Measurements from ENCODE around the gene FHAD1. TPM values are rescaled to one million over a fixed set of nuclear protein-coding genes. Genes with fewer than 3 reads are reported as not detected.

Gene FHAD1
- total RNA-seq, 1 experiment from 2014 or later = 2.0 TPM

DNA sequence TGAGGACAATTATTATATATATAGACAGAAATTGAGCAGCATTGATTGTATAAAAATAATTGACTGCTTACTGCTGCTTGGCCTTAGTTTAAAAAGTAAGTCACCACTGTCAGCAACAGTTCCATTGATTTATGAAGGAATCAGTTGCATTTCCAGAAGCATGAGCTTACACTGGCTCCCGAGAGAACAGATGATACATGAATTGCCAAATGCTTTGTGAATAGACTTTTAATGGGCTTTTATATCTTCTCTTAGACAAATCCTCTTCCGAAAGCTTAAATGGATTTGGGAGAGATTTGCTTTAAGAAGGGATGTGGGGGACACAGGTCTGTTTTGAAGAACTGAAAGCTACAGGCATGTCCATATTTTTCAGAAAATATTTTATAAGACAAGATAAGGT is 7.5 kb downstream of the FHAD1 start:
- ChIA-PET CTCF (no interaction called here), POLR2A (ENCODE audit: low non-redundant PET) (no interaction called here)
- Histone ChIP-seq H3K36me3 (ENCODE audit: insufficient read depth, low read length, poor library complexity, severe bottlenecking) (no peaks in the 10 kb centered on the region), H3K4me3 (ENCODE audit: low read depth, low read length, poor library complexity, severe bottlenecking) (no peak overlapping the region), H3K27ac (ENCODE audit: low read depth, low read length, poor library complexity, severe bottlenecking) (no peak overlapping the region), H3K9me3 (ENCODE audit: low read depth, low read length, poor library complexity, severe bottlenecking) (no peaks in the 10 kb centered on the region), H3K27me3 (replicated peaks; ENCODE audit: insufficient read depth, low read depth, low read length, poor library complexity) (peaks cover 6% of the 10 kb centered on the region), H3K4me1 (ENCODE audit: insufficient read depth, low read length, poor library complexity, severe bottlenecking) (no peaks in the 10 kb centered on the region)
- BruUV-seq (replicated peaks) = no TSS peak
- TF ChIP-seq EZH2 (IDR thresholded peaks at IDR 0.05; ENCODE audit: borderline replicate concordance, low read depth, low read length, poor library complexity, severe bottlenecking) = no peak
- no peak for TF ChIP-seq CTCF (conservative IDR thresholded peaks at IDR 0.05; ENCODE audit: low read depth, low read length)
- intact Hi-C loops (cut with micrococcal nuclease; ENCODE audit: unreplicated experiment) = no loop called here
- DNase-seq (ENCODE audit: low spot score) = no peak

DNA sequence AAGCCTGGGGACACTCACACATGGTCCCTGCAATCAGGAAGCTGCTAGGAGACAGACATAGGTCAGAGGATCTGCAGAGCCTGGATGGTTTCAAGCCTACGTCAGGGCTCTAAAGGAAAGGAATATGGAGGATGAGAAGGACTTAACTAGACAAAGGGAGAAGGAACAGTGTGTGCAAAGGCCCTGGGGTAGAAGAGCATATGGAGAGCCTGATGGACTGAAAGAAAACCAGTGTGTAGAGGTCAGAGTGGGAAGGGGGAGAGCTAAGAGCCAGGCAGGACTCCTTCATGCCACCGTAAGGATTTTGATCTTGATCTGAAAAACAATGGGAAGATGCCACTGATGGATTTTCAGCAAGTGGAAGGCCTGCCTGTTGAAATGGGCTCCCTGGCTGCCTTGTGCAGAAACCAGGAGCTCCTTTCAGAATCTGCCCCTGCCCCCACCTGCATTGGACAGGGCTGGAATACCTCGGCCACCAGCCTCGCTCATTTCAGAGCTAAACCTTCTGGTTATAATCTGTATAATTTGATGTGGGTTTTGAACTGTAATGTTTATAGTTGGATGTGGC is 8.6 kb downstream of the FHAD1 start:
- no peak for DNase-seq (ENCODE audit: low spot score)
- H3K27me3 ChIP-seq (replicated peaks; ENCODE audit: insufficient read depth, low read depth, low read length, poor library complexity) = no peaks in the 10 kb centered on the region
- ChIA-PET CTCF (no interaction called here), POLR2A (ENCODE audit: low non-redundant PET) (no interaction called here)
- H3K4me1 ChIP-seq (ENCODE audit: insufficient read depth, low read length, poor library complexity, severe bottlenecking) = no peaks in the 10 kb centered on the region
- BruUV-seq (replicated peaks) = no TSS peak
- H3K36me3 ChIP-seq (ENCODE audit: insufficient read depth, low read length, poor library complexity, severe bottlenecking) = no peaks in the 10 kb centered on the region
- TF ChIP-seq EZH2 (IDR thresholded peaks at IDR 0.05; ENCODE audit: borderline replicate concordance, low read depth, low read length, poor library complexity, severe bottlenecking) (no peak), CTCF (conservative IDR thresholded peaks at IDR 0.05; ENCODE audit: low read depth, low read length) (no peak)
- no peak overlapping the region for H3K4me3 ChIP-seq (ENCODE audit: low read depth, low read length, poor library complexity, severe bottlenecking)
- H3K27ac ChIP-seq (ENCODE audit: low read depth, low read length, poor library complexity, severe bottlenecking) = no peak overlapping the region
- no peaks in the 10 kb centered on the region for H3K9me3 ChIP-seq (ENCODE audit: low read depth, low read length, poor library complexity, severe bottlenecking)
- intact Hi-C loops (cut with micrococcal nuclease; ENCODE audit: unreplicated experiment) = no loop called here

GRCh38 chr1:15256584-15256983 is 9.6 kb downstream of the FHAD1 start:
- no peak for DNase-seq (ENCODE audit: low spot score)
- Histone ChIP-seq H3K27ac (ENCODE audit: low read depth, low read length, poor library complexity, severe bottlenecking) (no peak overlapping the region), H3K9me3 (ENCODE audit: low read depth, low read length, poor library complexity, severe bottlenecking) (no peaks in the 10 kb centered on the region), H3K4me1 (ENCODE audit: insufficient read depth, low read length, poor library complexity, severe bottlenecking) (no peaks in the 10 kb centered on the region), H3K4me3 (ENCODE audit: low read depth, low read length, poor library complexity, severe bottlenecking) (no peak overlapping the region), H3K27me3 (replicated peaks; ENCODE audit: insufficient read depth, low read depth, low read length, poor library complexity) (no peaks in the 10 kb centered on the region), H3K36me3 (ENCODE audit: insufficient read depth, low read length, poor library complexity, severe bottlenecking) (no peaks in the 10 kb centered on the region)
- POLR2A ChIA-PET (ENCODE audit: low non-redundant PET) = no interaction called here
- CTCF ChIA-PET = no interaction called here
- no TSS peak for BruUV-seq (replicated peaks)
- intact Hi-C loops (cut with micrococcal nuclease; ENCODE audit: unreplicated experiment) = no loop called here
- no peak for TF ChIP-seq EZH2 (IDR thresholded peaks at IDR 0.05; ENCODE audit: borderline replicate concordance, low read depth, low read length, poor library complexity, severe bottlenecking)

DNA sequence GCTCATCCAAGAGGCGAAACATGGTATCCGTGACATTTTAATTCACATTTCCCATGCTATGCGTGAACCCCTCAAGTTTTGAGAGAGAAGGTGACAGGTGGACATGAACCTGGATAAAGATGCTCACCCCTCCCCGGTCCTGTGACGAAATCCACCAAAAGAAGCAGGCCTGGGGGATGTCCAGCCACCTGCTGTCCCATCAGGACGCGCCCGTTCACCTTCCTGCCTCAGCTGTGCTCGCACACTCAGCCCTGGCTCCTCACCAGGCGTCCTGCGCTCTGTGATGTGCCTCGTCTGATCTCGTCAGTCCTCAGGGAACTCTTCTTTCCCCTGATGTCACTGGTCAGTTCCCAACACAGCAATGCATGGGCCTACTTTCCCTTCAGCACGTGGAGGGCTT is 10.3 kb downstream of the FHAD1 start:
- no peak overlapping the region for H3K4me3 ChIP-seq (ENCODE audit: low read depth, low read length, poor library complexity, severe bottlenecking)
- no peaks in the 10 kb centered on the region for H3K27me3 ChIP-seq (replicated peaks; ENCODE audit: insufficient read depth, low read depth, low read length, poor library complexity)
- no peaks in the 10 kb centered on the region for H3K36me3 ChIP-seq (ENCODE audit: insufficient read depth, low read length, poor library complexity, severe bottlenecking)
- H3K27ac ChIP-seq (ENCODE audit: low read depth, low read length, poor library complexity, severe bottlenecking) = no peak overlapping the region
- no peaks in the 10 kb centered on the region for H3K4me1 ChIP-seq (ENCODE audit: insufficient read depth, low read length, poor library complexity, severe bottlenecking)
- H3K9me3 ChIP-seq (ENCODE audit: low read depth, low read length, poor library complexity, severe bottlenecking) = no peaks in the 10 kb centered on the region
- POLR2A ChIA-PET (ENCODE audit: low non-redundant PET) = no interaction called here
- no TSS peak for BruUV-seq (replicated peaks)
- intact Hi-C loops (cut with micrococcal nuclease; ENCODE audit: unreplicated experiment) = no loop called here
- CTCF ChIA-PET = no interaction called here
- TF ChIP-seq EZH2 (IDR thresholded peaks at IDR 0.05; ENCODE audit: borderline replicate concordance, low read depth, low read length, poor library complexity, severe bottlenecking) (no peak), CTCF (conservative IDR thresholded peaks at IDR 0.05; ENCODE audit: low read depth, low read length) (no peak)
- no peak for DNase-seq (ENCODE audit: low spot score)
